Astrocyte of the spinal cord (primary cell): ENCODE results near the gene CTIF.

Source experiments
- DNase-seq: peaks from one replicate; pipeline ENCODE4 v3.0.0; 2011; ENCODE audit warnings: low read depth, low spot score
- H3K4me3 ChIP-seq: 2 replicates; pipeline ENCODE4 v1.5.1; 2011; ENCODE audit warnings: low read depth, mild to moderate bottlenecking, low read length, moderate library complexity
- in situ Hi-C: cut with HindIII; loops from 2 replicates; pipeline ENCODE4 v1.10.0; 2017; ENCODE audit warnings: low sequenced_read_pairs
- TF ChIP-seq, protein P1 (sequence below): IDR thresholded peaks from 2 replicates; pipeline ENCODE4 v1.5.1; 2012; ENCODE audit warnings: low read depth, mild to moderate bottlenecking, low read length, inconsistent platforms

The CTIF gene

DNA sequence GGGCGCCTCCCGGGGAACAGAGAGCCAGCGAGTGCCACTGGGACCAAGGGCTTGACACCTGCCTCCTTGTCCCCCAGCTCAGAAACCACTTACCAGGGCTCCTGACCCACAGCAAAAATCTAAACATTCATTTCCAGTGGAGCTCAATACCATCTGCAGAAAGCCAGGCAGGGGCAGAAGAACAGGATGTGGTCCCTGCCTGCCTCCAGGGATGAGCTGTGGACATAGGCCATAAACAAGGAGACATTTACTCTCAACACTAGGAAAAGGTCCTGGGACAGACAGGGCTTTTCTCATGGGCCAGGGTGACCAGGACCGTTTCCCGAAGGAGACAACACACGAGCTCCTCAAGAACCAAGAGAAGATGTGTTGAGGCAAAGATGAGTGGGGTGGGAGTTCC is 203.0 kb downstream of the CTIF start:
- TF ChIP-seq, protein P1, sequence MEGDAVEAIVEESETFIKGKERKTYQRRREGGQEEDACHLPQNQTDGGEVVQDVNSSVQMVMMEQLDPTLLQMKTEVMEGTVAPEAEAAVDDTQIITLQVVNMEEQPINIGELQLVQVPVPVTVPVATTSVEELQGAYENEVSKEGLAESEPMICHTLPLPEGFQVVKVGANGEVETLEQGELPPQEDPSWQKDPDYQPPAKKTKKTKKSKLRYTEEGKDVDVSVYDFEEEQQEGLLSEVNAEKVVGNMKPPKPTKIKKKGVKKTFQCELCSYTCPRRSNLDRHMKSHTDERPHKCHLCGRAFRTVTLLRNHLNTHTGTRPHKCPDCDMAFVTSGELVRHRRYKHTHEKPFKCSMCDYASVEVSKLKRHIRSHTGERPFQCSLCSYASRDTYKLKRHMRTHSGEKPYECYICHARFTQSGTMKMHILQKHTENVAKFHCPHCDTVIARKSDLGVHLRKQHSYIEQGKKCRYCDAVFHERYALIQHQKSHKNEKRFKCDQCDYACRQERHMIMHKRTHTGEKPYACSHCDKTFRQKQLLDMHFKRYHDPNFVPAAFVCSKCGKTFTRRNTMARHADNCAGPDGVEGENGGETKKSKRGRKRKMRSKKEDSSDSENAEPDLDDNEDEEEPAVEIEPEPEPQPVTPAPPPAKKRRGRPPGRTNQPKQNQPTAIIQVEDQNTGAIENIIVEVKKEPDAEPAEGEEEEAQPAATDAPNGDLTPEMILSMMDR: no peak
- in situ Hi-C loops: no loop called here
- H3K4me3 ChIP-seq: no peak overlapping the region
- DNase-seq: no peak

DNA sequence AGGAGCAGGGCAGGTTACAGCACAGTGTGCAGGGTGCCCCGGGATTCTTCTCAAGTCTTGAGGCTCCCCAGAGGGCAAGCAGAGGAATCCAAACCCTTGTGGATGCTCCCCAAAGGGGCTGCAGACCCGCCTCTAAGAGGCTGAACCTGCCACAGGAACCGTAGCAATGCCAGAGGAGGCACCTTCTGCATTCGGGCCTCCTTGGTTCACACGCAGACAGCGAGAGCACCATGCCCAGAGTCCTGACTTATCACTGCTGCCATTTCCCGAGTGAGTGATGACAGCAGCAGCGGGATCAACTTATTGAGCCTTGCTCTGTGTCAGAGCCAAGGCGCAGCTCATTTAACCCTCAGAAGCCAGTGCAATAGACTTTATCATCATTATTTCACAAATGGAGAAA is 203.5 kb downstream of the CTIF start:
- H3K4me3 ChIP-seq: no peak overlapping the region
- TF ChIP-seq, protein P1: no peak
- DNase-seq: no peak
- in situ Hi-C loops: no loop called here

DNA sequence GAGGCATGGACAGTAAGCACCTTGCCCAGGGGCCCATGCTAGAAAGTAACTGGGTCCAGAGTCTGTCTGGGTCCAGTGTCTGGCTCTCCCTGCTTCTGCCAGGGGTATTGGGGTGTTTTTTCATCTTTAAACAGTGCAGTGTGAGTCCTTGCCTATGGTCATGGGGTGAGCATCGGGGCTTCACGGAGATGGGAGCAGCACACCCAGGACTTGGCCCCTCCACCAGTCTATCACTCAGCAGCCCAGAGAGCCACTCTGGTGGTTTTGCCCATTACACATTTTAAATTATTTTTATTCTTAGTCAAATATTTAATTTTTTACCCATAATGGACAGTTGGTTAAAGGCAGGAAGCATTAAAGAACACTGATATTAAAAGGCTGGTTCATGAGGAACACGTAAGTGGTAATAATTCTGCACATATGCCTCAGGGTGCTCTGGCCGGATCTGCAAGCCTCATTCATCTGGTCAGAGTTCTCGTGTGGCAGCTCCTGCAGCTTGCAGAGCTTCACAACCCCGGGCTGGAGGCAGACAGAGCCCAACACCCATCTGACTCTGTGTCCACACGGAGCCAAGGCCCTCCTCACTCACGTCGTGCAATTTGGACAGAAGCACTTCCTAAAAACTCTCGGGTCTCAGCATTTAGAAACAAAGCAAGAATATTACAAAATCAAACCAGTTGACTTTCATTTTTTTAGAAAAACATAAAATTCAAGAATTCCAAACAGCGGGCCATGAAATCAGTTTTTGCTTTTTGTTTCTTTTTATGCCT is 204.1 kb downstream of the CTIF start:
- no peak overlapping the region for H3K4me3 ChIP-seq
- TF ChIP-seq, protein P1: no peak
- in situ Hi-C loops: no loop called here
- peak; percentile 72 for DNase-seq

DNA sequence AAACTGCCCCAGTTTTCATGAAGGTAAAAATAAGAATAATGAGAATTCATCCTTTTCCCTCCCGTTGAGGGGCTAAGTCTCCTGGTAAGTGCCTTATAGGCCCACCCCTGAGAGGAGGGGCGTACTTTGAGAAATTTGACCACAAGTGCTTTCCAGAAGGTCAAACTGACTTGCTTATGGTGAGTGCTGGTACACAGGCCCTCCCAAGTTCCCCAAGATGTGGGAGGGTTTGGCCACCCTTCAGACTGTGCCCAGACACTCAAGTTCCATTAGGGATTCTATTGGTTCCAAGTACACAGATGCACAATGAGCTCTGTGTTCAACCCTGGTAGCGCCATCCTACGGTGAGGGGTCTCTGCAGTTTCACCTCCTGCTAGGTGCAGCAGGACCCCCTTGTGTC is 205.1 kb downstream of the CTIF start:
- TF ChIP-seq, protein P1: no peak
- H3K4me3 ChIP-seq: no peak overlapping the region
- peak; percentile 5 for DNase-seq
- in situ Hi-C loops: no loop called here

DNA sequence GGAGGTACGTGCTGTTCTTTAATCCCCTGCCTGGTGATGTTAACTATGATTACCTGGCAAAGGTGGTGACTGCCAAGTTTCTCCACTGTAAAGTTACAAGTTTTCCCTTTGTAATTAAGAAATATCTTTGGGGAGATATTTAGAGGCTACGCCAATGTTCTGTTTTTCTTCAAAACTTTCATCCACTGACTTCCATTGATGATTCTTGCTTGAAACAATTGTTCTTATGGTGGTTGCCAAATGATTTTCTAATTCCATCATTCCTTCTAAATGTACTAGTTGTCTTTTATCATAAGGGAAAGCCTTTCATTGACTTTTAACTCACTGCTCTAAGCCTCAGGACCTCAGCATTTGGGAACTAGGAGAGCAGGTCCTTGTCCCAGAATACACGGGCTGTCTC is 206.5 kb downstream of the CTIF start:
- TF ChIP-seq, protein P1: no peak
- DNase-seq: no peak
- no peak overlapping the region for H3K4me3 ChIP-seq
- in situ Hi-C loops: no loop called here

DNA sequence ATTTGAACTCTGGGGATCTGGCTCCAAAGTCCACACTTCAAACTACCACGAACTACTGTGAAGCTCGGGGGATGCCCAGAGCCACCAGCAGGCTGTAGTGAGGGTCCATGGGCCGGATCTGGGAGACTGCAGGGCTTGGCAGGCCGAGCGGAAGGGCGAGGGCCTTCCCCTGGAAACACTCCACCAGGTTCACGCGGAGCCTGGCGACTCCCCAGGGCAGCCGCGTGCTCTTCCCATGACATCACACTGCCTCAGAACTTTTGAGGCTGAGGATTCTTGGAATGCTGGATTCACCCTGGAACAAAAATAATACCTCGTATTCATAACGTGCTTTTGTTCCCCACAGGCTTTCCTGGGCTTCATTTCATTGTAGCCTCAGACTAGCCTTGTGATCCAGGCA is 210.9 kb downstream of the CTIF start:
- in situ Hi-C loops: no loop called here
- no peak overlapping the region for H3K4me3 ChIP-seq
- TF ChIP-seq, protein P1: no peak
- DNase-seq: peak; percentile 53
